Activated CD4-positive, alpha-beta memory T cell treated with anti-CD3 and anti-CD28 coated beads for 36 hours (primary cell): ENCODE data around the gene RHOU. TPM values are rescaled to one million over a fixed set of nuclear protein-coding genes. Genes with fewer than 3 reads are reported as not detected.
A peak's percentile ranks its signal among the peaks of the same experiment; 100 is the strongest.

Experiments
- CTCF ChIA-PET: fragments of 350-600 bp; sonication (Branson Sonifier 250); formaldehyde crosslinking; loops from one replicate; lab custom pipeline; 2021; ENCODE audit warnings: antibody characterized with exemption, inconsistent platforms; lab: Charles Lee
- POLR2A ChIA-PET: fragments of 350-600 bp; sonication (Branson Sonifier 250); formaldehyde crosslinking; loops from one replicate; lab custom pipeline; 2021; ENCODE audit warnings: antibody characterized with exemption; lab: Charles Lee
- DNase-seq: peaks from one replicate; pipeline ENCODE4 v3.0.0-alpha.2; 2020
- H3K27ac Mint-ChIP-seq: one replicate; pipeline ENCODE4 v1.8.0; 2021; ENCODE audit warnings: mixed read lengths
- H3K27me3 Mint-ChIP-seq: one replicate; pipeline ENCODE4 v1.8.0; 2021; ENCODE audit warnings: mixed read lengths
- H3K36me3 Mint-ChIP-seq: one replicate; pipeline ENCODE4 v1.8.0; 2021; ENCODE audit warnings: mixed read lengths
- H3K4me1 Mint-ChIP-seq: one replicate; pipeline ENCODE4 v1.8.0; 2021; ENCODE audit warnings: low read depth, mixed read lengths
- H3K4me3 Mint-ChIP-seq: one replicate; pipeline ENCODE4 v1.8.0; 2021; ENCODE audit warnings: mild to moderate bottlenecking, mixed read lengths
- H3K9me3 Mint-ChIP-seq: one replicate; pipeline ENCODE4 v1.8.0; 2021; ENCODE audit warnings: mixed read lengths
- intact Hi-C: fragments of 100-400 bp; cut with micrococcal nuclease; formaldehyde crosslinking; loops from one replicate; pipeline ENCODE4 v1.15.1; 2023
- total RNA-seq, 2 experiments: library from RNA; stranded (reverse); gene quantifications; one replicate each; pipeline ENCODE4 v1.2.3, GENCODE V29; 2021

Gene RHOU
- total RNA-seq, 2 experiments from 2014 or later: 0.57 to 0.68 TPM

DNA sequence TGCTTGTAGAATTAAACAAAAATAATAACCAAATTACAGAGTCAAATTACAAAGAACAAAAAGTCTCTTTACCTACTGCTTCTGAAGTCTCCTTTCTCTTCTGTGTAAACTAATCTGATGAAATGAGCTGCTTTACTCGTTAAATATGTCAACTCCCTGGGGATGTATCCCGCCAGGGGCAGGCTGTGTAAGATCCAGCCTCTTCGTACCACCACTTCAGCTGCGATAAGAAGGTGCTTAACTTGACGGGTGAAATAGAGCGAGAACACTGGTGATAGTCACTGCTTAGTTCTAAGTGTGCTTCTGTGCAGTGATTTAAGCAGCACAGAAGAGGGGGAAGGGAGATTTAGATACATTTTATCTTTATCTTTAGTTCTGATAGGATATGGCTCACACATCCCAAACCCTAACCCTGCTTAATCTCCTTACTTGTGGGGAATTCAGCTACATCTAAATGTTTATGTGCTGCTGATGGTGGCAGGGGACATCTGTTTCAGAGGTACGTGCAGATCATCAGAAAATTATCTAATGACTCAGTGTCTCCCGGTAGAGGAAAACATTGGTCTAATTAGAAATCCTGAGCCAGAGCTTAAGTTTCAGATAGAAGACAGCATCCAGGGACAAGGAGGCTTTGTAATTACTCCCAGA is 46.0 kb downstream of the RHOU start:
- POLR2A ChIA-PET: no interaction called here
- Mint-ChIP-seq H3K27ac (no peak overlapping the region), H3K27me3 (no peaks in the 10 kb centered on the region), H3K4me1 (peaks cover 4% of the 10 kb centered on the region), H3K4me3 (no peak overlapping the region), H3K9me3 (no peaks in the 10 kb centered on the region), H3K36me3 (no peaks in the 10 kb centered on the region)
- CTCF ChIA-PET: no interaction called here
- no peak for DNase-seq
- intact Hi-C loops: no loop called here

DNA sequence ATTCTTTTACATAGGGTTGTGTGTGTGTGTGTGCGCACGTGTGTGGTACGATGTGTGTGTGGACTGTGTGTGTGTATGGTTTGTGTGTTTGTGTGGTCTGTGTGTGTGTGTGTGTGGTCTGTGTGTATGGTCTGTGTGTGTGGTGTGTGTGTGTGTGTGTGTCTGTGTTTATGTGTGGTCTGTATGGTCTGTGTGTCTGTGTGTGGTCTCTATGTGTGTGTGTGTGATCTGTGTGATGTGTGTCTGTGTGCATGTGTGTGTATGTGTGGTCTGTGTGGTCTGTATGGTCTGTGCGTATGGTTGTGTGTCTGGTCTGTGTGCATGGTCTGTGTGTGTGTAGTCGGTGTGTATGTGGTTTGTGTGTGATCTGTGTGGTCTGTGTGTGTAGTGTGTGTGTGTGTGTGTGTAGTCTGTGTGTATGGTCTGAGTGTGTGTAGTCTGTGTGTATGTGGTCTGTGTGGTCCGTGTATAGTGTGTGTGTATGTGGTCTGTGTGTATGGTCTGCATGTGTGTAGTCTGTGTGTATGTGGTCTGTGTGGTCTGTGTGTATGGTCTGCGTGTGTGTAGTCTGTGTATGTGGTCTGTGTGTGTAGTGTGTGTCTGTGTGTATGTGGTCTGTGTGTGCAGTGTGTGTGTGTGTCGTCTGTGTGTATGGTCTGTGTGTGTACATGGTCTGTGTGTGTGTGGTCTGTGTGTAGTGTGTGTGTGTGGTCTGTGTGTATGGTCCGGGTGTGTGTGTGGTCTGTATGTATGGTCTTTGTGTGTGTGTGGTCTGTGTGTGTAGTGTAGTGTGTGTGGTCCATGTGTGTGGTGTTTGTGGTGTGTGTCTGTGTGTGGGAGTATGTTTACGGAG is 46.8 kb downstream of the RHOU start:
- CTCF ChIA-PET: no interaction called here

DNA sequence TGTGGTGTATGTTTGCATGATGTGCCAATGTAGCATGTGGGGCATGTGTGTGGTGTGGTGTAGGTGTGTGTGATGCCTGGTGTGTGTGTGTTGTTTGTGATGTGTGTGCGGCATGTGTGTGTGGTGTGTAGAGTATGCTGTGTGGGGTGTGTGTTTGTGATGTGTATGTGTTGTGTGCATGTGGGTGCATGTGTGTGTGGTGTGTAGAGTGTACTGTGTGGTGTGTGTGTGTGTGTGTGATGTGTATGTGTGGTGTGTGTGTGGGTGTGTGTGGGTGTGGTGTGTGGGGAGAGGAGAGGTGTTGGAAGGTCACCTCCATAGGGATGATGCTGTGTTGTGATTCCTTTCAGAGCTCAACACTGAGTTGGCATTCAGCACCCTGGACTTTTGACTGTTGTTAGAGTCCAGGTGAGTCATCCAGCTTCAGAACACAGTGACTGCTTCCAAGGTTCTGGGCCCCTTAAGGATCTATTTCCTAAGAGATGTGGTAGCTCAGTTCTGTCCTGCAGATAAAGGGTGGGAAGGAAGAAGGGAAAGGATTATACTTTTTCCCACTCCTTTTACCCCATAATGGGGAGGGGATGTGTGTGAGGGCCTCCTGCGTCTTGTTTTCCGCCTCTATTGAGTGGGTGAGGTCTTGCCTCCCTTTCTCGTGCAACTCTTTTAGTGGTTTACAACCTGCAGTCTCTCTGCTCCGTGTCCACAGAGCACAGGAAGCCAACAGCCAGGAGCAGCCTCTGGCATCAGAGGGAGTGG is 47.6 kb downstream of the RHOU start:
- CTCF ChIA-PET: no interaction called here
- intact Hi-C loops: no loop called here
- H3K27me3 Mint-ChIP-seq: no peaks in the 10 kb centered on the region

More for the DNA sequence above, 46.8 kb downstream of the RHOU start:
- Mint-ChIP-seq H3K4me1 (peaks cover 4% of the 10 kb centered on the region), H3K36me3 (no peaks in the 10 kb centered on the region), H3K27me3 (no peaks in the 10 kb centered on the region), H3K27ac (no peak overlapping the region), H3K4me3 (no peak overlapping the region), H3K9me3 (no peaks in the 10 kb centered on the region)
- DNase-seq: no peak
- POLR2A ChIA-PET: no interaction called here
- intact Hi-C loops: no loop called here

DNA sequence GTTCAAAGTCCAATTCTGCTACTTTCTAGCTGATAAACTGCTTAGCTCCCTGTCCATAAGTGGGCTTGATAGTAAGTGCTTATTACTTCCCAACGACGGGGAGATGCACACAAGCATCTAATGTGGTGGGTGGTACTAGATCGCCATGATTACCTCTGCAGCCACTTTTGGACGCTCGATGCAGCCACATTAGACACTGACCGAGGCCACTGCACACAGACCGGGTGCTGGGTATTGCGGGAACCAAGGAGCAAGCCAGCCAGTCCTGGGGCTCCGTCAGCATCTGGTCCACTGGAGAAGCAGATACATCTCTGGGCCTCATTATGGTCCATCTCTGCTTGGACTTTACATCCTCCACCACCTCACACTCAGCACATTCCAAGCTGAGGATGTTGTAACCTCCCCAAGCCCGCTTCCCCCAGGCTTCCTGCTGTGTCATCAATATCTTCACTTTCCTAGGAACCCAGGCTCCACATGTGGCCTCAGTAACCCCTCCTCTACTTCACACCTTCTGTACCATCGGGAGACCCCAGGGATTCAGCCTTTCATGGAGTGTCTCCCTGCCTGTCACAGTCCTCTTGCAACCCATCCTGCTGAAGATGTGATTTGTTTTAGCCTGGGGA is 48.2 kb downstream of the RHOU start:
- CTCF ChIA-PET: no interaction called here

More for the DNA sequence above, 47.6 kb downstream of the RHOU start:
- H3K4me1 Mint-ChIP-seq: peaks cover 4% of the 10 kb centered on the region
- no peaks in the 10 kb centered on the region for H3K9me3 Mint-ChIP-seq
- H3K27ac Mint-ChIP-seq: no peak overlapping the region
- no peak for DNase-seq
- H3K4me3 Mint-ChIP-seq: no peak overlapping the region
- H3K36me3 Mint-ChIP-seq: no peaks in the 10 kb centered on the region
- POLR2A ChIA-PET: no interaction called here

GRCh38 chr1:228784181-228784580 is 48.9 kb downstream of the RHOU start:
- Mint-ChIP-seq H3K27me3 (no peaks in the 10 kb centered on the region), H3K9me3 (no peaks in the 10 kb centered on the region), H3K36me3 (no peaks in the 10 kb centered on the region), H3K4me1 (peaks cover 4% of the 10 kb centered on the region), H3K27ac (no peak overlapping the region), H3K4me3 (no peak overlapping the region)
- ChIA-PET POLR2A (no interaction called here), CTCF (no interaction called here)
- DNase-seq: no peak
- intact Hi-C loops: no loop called here

More for the DNA sequence above, 48.2 kb downstream of the RHOU start:
- no peak for DNase-seq
- Mint-ChIP-seq H3K4me3 (no peak overlapping the region), H3K27me3 (no peaks in the 10 kb centered on the region), H3K4me1 (peaks cover 4% of the 10 kb centered on the region), H3K9me3 (no peaks in the 10 kb centered on the region), H3K27ac (no peak overlapping the region), H3K36me3 (no peaks in the 10 kb centered on the region)
- POLR2A ChIA-PET: no interaction called here
- intact Hi-C loops: no loop called here

DNA sequence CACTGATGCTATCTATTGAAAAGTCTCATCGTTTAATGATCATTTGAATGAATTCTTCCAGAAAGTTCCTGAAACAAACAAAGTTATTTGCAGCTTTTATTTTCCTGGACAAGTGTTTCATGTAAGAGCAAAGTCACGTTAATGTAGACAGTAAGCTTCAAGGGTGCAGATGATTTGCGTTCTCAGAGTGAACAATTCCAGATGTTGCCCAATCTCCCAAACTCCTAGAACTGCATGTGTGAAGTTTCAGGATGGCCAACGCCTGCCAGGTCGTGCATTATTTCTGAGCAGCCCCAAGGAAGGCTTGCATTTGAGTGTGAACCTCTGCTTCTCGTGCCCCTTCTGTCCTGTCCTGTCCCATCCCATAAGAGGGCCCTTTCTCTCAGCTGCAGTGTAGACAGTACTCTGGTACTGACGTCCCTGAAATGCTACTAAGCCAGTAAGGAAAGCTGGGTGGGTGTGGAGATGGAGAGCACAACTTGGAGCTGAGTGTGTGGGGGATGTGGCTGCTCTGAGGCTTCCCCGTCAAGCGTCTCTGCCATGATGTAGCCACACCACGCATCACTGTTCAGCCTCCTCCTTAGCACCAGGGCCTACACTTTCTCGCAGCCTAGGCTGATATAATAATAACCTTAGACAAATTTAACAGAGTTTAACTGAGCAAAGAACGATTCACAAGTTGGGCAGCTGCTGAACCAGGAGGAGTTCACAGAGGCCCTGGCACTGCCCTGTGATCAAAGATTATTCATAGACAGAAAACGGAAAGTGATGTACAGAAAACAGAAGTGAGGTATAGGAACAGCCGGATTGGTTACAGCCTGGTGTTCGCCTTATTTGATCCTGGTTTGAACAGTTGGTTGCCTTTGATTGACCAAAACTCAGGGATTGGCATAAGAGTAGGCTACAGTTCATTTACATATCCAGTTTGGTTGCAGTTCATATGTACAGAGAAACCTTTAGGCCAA is 50.4 kb downstream of the RHOU start:
- H3K4me1 Mint-ChIP-seq: peaks cover 5% of the 10 kb centered on the region
- H3K9me3 Mint-ChIP-seq: no peaks in the 10 kb centered on the region
- ChIA-PET POLR2A (no interaction called here), CTCF (no interaction called here)
- DNase-seq: no peak
- no peaks in the 10 kb centered on the region for H3K27me3 Mint-ChIP-seq
- H3K36me3 Mint-ChIP-seq: no peaks in the 10 kb centered on the region
- no peak overlapping the region for H3K27ac Mint-ChIP-seq
- intact Hi-C loops: no loop called here
- no peak overlapping the region for H3K4me3 Mint-ChIP-seq

- Mint-ChIP-seq H3K9me3 (no peaks in the 10 kb centered on the region), H3K4me1 (peaks cover 10% of the 10 kb centered on the region), H3K27me3 (no peaks in the 10 kb centered on the region), H3K36me3 (no peaks in the 10 kb centered on the region), H3K27ac (no peak overlapping the region), H3K4me3 (no peak overlapping the region)
- ChIA-PET CTCF (no interaction called here), POLR2A (no interaction called here)
- intact Hi-C loops: no loop called here
- DNase-seq: no peak
These were observed 51.3 kb downstream of the RHOU start for GRCh38 chr1:228786361-228787129.

DNA sequence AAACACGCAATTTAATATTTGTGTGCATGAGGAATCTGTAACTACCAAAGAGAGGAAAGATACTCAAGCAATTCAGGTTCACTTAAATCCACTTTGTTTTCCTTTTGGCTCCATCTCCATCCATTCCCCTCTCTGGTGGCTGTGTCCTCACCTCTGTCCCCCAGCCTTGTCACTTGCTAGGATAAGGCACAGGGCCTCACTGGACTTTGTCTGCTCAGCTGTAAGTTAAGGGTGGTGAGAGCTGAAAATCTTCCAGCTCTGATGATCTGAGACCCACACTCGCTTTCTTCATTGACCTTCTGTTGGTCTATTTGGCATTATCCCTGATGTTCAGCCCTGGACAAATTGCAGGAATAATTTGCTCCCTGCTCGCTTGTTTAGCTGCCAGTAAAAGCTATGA is 56.5 kb downstream of the RHOU start:
- no peak for DNase-seq
- intact Hi-C loops: loop anchor here (5.0 to 10.0 kb wide), 2 partner anchors 133 to 336 kb away; no protein-coding TSS in a partner anchor
- ChIA-PET CTCF (no interaction called here), POLR2A (interaction anchor here (1.1 kb wide), 1 partner anchor 13 kb away, joined by 3 read pairs; no protein-coding TSS in a partner anchor)
- Mint-ChIP-seq H3K4me1 (peaks cover 6% of the 10 kb centered on the region), H3K9me3 (no peaks in the 10 kb centered on the region), H3K36me3 (no peaks in the 10 kb centered on the region), H3K27ac (no peak overlapping the region), H3K27me3 (no peaks in the 10 kb centered on the region), H3K4me3 (no peak overlapping the region)

- H3K4me1 Mint-ChIP-seq: peaks cover 9% of the 10 kb centered on the region
- no peak overlapping the region for H3K4me3 Mint-ChIP-seq
- POLR2A ChIA-PET: no interaction called here
- no peak for DNase-seq
- no peak overlapping the region for H3K27ac Mint-ChIP-seq
- CTCF ChIA-PET: interaction anchor here (1.3 kb wide), 1 partner anchor 69 kb away, joined by 3 read pairs; no protein-coding TSS in a partner anchor
- H3K9me3 Mint-ChIP-seq: peaks cover 3% of the 10 kb centered on the region
- intact Hi-C loops: loop anchor here (5.0 to 10.0 kb wide), 2 partner anchors 132 to 335 kb away; no protein-coding TSS in a partner anchor
- H3K27me3 Mint-ChIP-seq: no peaks in the 10 kb centered on the region
- no peaks in the 10 kb centered on the region for H3K36me3 Mint-ChIP-seq
These were observed 57.3 kb downstream of the RHOU start for GRCh38 chr1:228792601-228793000.

DNA sequence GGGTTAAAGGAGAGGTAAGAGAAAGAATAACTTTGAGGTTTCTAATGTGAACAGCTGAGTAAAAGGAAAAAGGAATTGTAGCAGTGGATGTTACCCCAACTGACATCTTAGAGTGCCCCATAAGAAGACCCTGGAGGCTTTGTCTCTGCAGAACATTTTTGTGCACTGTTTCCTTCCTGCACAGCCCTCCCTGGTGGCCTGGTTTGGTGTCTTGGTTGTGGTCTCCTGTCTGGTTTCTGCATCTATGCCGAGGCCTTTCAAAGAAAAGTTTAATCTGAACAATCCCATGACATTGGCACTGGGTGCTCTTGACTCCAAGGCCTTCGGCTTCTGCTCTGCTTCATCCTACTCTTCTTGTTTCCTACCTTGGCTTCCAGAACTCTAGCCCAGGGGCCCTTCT is 57.8 kb downstream of the RHOU start:
- Mint-ChIP-seq H3K4me3 (no peak overlapping the region), H3K4me1 (peaks cover 9% of the 10 kb centered on the region), H3K9me3 (peaks cover 3% of the 10 kb centered on the region), H3K36me3 (no peaks in the 10 kb centered on the region), H3K27me3 (no peaks in the 10 kb centered on the region), H3K27ac (no peak overlapping the region)
- DNase-seq: peak; percentile 33
- intact Hi-C loops: loop anchor here (5.0 to 10.0 kb wide), 2 partner anchors 132 to 334 kb away; no protein-coding TSS in a partner anchor
- ChIA-PET POLR2A (no interaction called here), CTCF (interaction anchor here (1.3 kb wide), 1 partner anchor 68 kb away, joined by 3 read pairs; no protein-coding TSS in a partner anchor)
